Globus pallidus (tissue), 1 donor: ENCODE results near the gene ZMYND8.
"Not testable (repeated sequence)": the region's sequence is repeated elsewhere in the genome, so short reads cannot be mapped to it uniquely, and the experiment has no call there.

ENCODE experiments used
- DNase-seq: peaks from one replicate; pipeline ENCODE4 v3.0.0-alpha.2; 2015; ENCODE audit warnings: low spot score

ZMYND8 gene

GRCh38 chr20:47264137-47264769, 92.2 kb downstream of the ZMYND8 start:
- not testable (repeated sequence) for DNase-seq

- no peak for DNase-seq
Measured at GRCh38 chr20:47263465-47264084, 92.9 kb downstream of the ZMYND8 start.

DNA sequence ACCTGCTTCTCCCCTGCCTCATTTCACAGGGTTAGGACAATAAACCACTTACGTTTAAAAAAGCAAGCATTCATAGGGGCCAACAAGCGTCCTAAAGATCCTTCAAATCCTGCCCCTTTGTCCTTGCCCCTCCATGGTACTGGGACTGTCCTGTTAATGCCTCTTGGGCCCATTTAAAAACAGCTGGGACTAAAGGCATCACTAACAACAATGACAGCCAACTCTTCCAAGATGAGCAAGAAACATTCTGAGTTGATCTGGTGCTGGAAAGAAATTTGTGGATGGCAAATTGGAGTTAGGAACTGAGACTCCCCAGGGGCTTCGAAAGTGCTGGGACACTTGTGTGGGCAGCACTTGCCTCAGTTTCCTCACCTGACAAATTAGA, 93.4 kb downstream of the ZMYND8 start:
- no peak for DNase-seq

DNA sequence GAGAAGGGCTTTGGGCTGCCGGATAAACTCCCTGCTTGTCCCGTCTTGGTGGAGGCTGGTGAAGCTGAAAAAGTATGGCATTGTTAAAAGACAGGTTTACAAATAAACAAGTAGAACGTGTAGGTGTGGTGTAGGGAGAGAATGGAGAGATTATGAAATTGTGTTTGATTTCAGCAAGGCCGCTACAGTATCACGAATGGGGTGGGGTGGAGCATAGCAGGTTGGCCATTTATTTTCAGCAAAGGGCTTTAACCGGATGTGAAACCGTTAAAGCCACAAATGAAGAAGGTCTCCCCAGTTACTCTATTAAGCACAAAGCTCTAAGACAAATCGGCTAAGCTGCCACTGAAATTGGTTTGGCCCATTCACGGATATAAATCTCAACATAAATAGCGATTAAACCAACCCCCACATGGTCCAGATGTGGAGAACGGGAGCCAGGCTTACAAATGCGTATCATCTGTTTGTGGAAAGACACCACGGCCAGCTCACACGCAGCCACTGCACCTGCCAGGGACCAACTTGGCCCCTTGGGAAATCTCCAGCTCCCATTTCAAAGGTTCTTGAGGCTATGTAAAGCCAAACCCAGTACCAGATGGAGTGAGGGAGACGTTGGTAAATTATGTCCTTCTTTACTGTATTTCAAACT, 94.0 kb downstream of the ZMYND8 start:
- DNase-seq = no peak

GRCh38 chr20:47262008-47262364, 94.5 kb downstream of the ZMYND8 start:
- DNase-seq = no peak

GRCh38 chr20:47261161-47261774, 95.2 kb downstream of the ZMYND8 start:
- not testable (repeated sequence) for DNase-seq

DNA sequence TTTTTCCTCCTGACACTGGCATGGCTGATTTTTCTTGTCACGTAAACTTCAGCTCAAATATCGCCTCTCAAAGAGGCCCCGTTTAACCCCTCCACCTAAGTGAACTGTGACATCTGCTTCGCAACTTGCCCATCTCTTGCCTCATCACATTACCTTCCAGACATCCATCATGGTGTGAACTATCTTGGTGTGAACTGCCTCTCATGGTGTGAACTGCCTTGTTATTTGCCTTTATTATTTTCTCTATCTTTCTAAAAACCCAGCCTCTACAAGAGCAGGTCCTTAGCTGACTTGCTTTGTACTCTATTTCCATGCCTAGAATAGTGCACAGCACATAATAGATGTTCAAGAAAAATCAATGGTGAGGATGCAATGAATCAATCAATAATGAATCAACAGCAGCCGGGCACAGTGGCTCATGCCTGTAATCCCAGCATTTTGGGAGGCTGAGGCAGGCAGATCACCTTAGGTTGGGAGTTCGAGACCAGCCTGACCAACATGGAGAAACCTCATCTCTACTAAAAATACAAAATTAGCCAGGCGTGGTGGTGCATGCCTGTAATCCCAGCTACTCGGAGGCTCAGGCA, 95.9 kb downstream of the ZMYND8 start:
- DNase-seq = not testable (repeated sequence)

DNA sequence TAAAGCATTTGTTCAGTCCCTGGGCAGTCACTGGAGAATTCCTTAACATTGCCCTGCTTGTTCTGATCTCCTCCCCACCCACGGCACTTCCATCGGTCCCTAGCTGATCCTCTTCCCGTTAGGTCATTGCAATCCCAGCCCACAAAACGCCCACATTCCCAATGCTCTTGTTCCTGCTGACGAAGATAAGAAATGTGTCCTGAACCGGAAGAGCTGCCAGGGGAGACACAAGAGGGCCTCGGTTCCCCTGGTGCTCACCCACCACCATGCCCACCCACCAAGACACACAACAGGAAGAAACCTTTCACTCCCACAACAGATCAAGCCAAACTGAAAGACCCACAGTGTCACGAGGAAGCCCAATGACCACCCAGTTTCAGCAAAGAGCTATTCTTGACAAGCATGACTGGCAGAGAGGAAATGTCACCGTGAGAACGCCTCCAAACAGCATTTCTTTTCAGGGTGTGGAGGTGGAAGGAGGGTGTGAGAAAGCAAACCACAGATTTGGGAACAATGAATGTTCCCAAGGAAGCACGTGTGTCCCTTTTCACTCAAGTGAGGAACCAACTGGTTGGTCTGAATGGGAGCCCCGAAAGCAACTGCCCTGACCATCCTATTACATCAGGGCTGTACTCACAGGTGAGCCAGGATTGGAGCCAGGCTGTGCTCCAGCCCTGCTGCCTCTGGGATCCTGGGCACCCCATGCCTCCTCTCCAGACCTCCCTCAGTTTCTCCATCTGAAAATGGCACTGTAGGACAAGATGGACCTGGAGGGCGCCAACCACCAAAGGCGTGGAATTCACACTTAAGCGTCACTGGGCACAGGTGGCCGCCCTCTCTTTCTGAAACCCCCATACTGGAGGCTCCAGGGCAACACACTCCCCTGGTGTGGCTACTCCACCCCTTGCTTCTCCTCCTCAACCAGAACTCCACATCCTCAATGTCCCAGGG, 97.5 kb downstream of the ZMYND8 start:
- no peak for DNase-seq

GRCh38 chr20:47257771-47258170, 98.7 kb downstream of the ZMYND8 start:
- no peak for DNase-seq

DNA sequence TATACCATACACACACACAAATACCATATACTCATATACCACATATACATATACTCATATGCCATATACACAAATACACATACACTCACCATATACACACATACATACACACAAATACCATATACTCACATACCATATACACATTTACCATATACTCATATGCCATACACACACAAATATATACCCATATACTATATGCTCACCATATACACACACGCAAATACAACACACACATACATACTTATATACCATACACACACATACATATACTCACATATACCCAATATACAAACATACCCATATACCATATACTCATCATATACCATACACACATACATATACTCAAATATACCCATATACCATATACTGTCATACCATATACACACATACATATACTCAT, 99.2 kb downstream of the ZMYND8 start:
- DNase-seq = no peak

- DNase-seq = no peak
Measured at GRCh38 chr20:47256668-47257236, 99.7 kb downstream of the ZMYND8 start.

DNA sequence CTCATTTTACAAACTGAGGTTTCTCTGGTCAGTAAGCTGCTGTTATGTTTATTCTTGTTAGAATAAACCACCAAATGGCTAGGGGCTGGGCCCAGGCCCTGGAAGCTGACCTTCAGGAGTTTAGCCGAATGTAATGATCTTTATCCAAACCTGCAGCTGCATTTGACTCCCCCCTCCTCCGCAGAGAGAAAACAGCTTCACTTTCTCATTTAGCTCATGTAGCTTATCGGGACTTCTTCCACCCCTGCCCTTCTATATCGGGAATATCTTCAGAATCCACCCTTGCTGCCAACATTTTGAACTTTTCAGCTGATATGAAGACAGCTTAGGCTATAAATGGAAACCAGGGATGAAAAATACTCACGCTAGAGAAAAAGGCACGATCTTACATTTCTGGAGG, 102.6 kb downstream of the ZMYND8 start:
- no peak for DNase-seq

- no peak for DNase-seq
Measured at GRCh38 chr20:47252879-47253307, 103.6 kb downstream of the ZMYND8 start.

GRCh38 chr20:47251154-47252020, 105.1 kb downstream of the ZMYND8 start:
- no peak for DNase-seq

GRCh38 chr20:47250360-47250759, 106.1 kb downstream of the ZMYND8 start:
- DNase-seq = no peak

GRCh38 chr20:47249913-47250312, 106.6 kb downstream of the ZMYND8 start:
- DNase-seq = no peak

- DNase-seq = no peak
Measured at GRCh38 chr20:47248448-47248966, 108.0 kb downstream of the ZMYND8 start.

DNA sequence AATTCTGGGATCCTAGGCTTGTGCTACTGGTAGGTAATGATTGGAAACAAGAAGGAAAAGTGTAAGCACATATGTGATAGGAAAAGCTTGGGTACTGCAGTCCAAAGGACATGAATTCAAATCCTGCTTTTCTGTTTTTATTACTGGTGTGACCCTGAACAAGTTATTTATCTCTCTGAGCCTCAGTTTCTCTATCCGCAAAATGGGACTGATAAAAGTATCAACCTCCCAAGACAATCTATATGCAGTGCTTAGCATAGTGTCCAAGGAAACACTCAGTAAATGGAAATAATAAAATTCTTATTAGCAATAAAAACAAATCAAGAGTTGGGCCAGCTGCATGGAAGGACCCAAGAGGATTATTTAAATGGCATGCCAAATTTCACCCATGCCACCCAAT, 108.5 kb downstream of the ZMYND8 start:
- DNase-seq = no peak

DNA sequence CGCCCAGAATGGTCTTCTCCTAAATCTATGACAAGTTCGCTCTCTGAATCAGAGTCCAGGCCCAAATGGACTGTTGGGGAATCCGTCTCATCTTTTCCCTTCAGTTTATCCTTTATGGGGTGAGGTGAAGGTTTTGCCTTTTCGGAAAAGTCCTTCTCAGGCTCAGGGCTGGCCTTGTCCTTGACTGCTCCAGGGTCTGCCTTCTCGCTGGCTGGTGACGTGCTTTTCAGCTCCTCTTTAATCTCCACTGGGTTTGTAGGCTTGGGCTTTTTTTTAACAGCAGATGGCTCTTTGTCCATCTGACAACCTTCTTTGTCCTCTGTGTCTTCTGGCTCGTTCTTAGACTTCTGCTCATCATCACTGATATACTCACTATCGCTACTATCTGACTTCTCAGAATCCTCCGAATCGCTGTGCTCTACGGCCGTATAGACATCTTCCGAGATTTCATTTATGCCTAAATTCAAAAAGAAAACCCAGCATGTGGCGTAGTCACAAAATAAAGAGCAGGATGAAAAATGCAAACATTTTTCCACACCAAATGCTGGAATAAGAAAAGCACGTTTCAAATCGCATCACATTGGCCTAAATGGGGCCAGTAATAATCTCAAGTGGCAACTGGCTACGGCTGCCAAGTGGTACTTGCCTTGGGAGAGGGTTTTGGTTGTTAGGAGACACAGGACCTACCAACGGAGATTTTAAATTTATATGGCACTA, 110.3 kb downstream of the ZMYND8 start:
- no peak for DNase-seq
